ENCODE data around the gene ANKMY2.
A peak's percentile ranks its signal among the peaks of the same experiment; 100 is the strongest.

Gene ANKMY2

GRCh38 chr7:16645593-16646471 lies at the start of gene ANKMY2, which contains the start of gene BZW2 (continued):
- TF ChIP-seq PRDM4 (tag by site-specific recombination; IDR thresholded peaks at IDR 0.05), result no peak
- TF ChIP-seq ZNF501 (tag by site-specific recombination; IDR thresholded peaks at IDR 0.05), result peak; percentile 27
- peak; percentile 87 for TF ChIP-seq KLF16 (tag by site-specific recombination; IDR thresholded peaks at IDR 0.05)
- no peak for TF ChIP-seq ZNF423 (tag by site-specific recombination; IDR thresholded peaks at IDR 0.05)
- peak; percentile 56; the same call in 1 of the 2 replicates for TF ChIP-seq TRIM28 (IDR thresholded peaks at IDR 0.05; ENCODE audit: borderline replicate concordance, low read length)
- peak; percentile 95 for TF ChIP-seq ZFHX2 (tag by site-specific recombination; conservative IDR thresholded peaks at IDR 0.05)
- TF ChIP-seq ZNF621 (tag by site-specific recombination; IDR thresholded peaks at IDR 0.05), result no peak
- TF ChIP-seq ZNF513 (tag by site-specific recombination; IDR thresholded peaks at IDR 0.05), result no peak
- no peak for TF ChIP-seq ZFP41 (tag by site-specific recombination; IDR thresholded peaks at IDR 0.05; ENCODE audit: borderline replicate concordance)
- TF ChIP-seq ZNF132 (tag by site-specific recombination; IDR thresholded peaks at IDR 0.05; ENCODE audit: borderline replicate concordance), result no peak
- TF ChIP-seq ZBTB44 (tag by site-specific recombination; IDR thresholded peaks at IDR 0.05), result no peak; the same call in 1 of the 2 replicates
- peak; percentile 55; the same call in 1 of the 2 replicates for TF ChIP-seq ZNF692 (tag by site-specific recombination; IDR thresholded peaks at IDR 0.05)
- no peak for TF ChIP-seq ZNF280C (tag by site-specific recombination; IDR thresholded peaks at IDR 0.05)
- TF ChIP-seq ZNF391 (tag by site-specific recombination; IDR thresholded peaks at IDR 0.05; ENCODE audit: borderline replicate concordance, low read depth), result 0 out of 2 replicates have a peak, but pooled peaks have one; percentile 47
- TF ChIP-seq ZNF596 (tag by site-specific recombination; IDR thresholded peaks at IDR 0.05), result no peak
- TF ChIP-seq KLF8 (tag by site-specific recombination; IDR thresholded peaks at IDR 0.05), result peak; percentile 84
- TF ChIP-seq ZNF140 (tag by site-specific recombination; IDR thresholded peaks at IDR 0.05), result no peak
- no peak for TF ChIP-seq ZNF488 (tag by site-specific recombination; IDR thresholded peaks at IDR 0.05)
- TF ChIP-seq KLF17 (tag by site-specific recombination; IDR thresholded peaks at IDR 0.05), result peak; percentile 58; the same call in 1 of the 2 replicates
- TF ChIP-seq ZNF837 (tag by site-specific recombination; IDR thresholded peaks at IDR 0.05), result no peak
- TF ChIP-seq ZFP69B (tag by site-specific recombination; IDR thresholded peaks at IDR 0.05), result no peak
- no peak for TF ChIP-seq ZNF670 (tag by site-specific recombination; IDR thresholded peaks at IDR 0.05; ENCODE audit: low read depth)
- TF ChIP-seq ZSCAN23 (tag by site-specific recombination; IDR thresholded peaks at IDR 0.05), result no peak
- peak; percentile 84; the same call in 1 of the 2 replicates for TF ChIP-seq ZNF2 (tag by site-specific recombination; IDR thresholded peaks at IDR 0.05)
- TF ChIP-seq ZNF121 (tag by site-specific recombination; IDR thresholded peaks at IDR 0.05), result no peak
- no peak for TF ChIP-seq ZNF138 (tag by site-specific recombination; IDR thresholded peaks at IDR 0.05; ENCODE audit: borderline replicate concordance)
- TF ChIP-seq ZBTB7A (tag by site-specific recombination; IDR thresholded peaks at IDR 0.05; ENCODE audit: low read depth), result peak; percentile 83; the same call in 1 of the 2 replicates
- no peak for TF ChIP-seq GLI2 (tag by site-specific recombination; IDR thresholded peaks at IDR 0.05; ENCODE audit: borderline replicate concordance, low read depth)
